ENCODE results near the gene ALDOB. TPM values are rescaled to one million over a fixed set of nuclear protein-coding genes. Genes with fewer than 3 reads are reported as not detected.
"Not testable (repeated sequence)": the region's sequence is repeated elsewhere in the genome, so short reads cannot be mapped to it uniquely, and the experiment has no call there.

Gene ALDOB
- total RNA-seq, 1 donor from 2014 or later, result 4.8 TPM

DNA sequence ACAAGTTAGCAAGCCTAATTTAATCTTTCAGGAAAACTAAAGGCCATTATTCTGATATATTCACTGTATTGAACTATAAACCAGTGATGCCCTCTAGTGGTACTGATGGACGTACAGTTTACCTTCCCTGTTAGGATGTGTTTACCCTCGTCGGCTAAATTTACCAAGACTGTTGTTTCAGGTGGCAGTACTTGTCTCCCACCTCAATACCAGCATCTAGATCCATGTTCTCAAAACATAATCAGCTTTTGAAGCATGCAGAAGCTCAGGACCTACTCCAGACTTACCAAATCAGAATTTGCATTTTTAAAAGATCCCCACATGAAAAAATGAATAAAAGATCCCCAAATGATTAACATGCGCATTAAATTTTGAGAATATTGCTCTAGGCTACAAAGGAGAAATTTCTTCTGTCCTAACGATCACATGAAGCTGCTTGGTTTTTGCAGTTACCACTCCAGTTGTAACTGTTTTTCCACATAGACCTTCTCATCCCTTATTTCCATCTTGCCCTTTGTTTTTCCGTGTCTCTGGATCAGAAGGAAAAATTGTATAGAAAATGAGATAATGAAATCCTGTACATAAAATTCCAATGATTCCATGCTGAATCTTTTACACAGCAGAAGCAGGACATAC, 47.6 kb downstream of the ALDOB start:
- TF ChIP-seq, protein P1, sequence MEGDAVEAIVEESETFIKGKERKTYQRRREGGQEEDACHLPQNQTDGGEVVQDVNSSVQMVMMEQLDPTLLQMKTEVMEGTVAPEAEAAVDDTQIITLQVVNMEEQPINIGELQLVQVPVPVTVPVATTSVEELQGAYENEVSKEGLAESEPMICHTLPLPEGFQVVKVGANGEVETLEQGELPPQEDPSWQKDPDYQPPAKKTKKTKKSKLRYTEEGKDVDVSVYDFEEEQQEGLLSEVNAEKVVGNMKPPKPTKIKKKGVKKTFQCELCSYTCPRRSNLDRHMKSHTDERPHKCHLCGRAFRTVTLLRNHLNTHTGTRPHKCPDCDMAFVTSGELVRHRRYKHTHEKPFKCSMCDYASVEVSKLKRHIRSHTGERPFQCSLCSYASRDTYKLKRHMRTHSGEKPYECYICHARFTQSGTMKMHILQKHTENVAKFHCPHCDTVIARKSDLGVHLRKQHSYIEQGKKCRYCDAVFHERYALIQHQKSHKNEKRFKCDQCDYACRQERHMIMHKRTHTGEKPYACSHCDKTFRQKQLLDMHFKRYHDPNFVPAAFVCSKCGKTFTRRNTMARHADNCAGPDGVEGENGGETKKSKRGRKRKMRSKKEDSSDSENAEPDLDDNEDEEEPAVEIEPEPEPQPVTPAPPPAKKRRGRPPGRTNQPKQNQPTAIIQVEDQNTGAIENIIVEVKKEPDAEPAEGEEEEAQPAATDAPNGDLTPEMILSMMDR (IDR thresholded peaks at IDR 0.05), result peak in 1 of 3 experiments; percentile 30
- Histone ChIP-seq H3K36me3 (peaks cover 10 to 18% of the 10 kb centered on the region in 2 donors), H3K27me3 (no peaks in the 10 kb centered on the region), H3K9me3 (peaks cover 0 to 5% of the 10 kb centered on the region in 2 donors), H3K4me1 (no peaks in the 10 kb centered on the region), H3K27ac (no peak overlapping the region), H3K4me3 (no peak overlapping the region)
- intact Hi-C loops (cut with DNase I), result no loop called here
- DNase-seq (ENCODE audit: low spot score in 2 of 2), result no peak

DNA sequence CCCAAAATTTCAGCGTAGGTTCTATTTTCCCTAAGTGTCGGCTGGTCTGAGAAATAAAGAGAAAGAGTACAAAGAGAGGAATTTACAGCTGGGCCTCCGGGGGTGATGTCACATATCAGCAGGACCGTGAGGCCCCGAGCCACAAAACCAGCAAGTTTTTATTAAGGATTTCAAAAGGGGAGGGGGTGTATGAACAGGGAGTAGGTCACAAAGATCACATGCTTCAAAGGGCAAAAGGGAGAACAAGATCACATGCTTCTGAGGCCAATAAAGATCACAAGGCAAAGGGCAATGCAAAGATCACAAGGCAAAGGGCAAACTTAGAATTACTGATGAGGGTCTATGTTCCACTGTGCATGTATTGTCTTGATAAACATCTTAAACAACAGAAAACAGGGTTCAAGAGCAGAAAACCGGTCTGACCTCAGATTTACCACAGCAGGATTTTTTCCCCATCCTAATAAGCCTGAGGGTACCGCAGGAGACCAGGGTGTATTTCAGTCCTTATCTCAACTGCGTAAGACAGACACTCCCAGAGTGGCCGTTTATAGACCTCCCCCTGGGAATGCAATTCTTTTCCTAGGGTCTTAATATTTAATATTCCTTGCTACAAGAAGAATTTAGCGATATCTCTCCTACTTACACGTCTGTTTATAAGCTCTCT, 50.6 kb downstream of the ALDOB start, which contains the start of gene BAAT:
TSS of gene BAAT (minus strand) at position 134 of the 664 bp plus-strand sequence. CDS start 13,602 bp downstream, outside the sequence.
- H3K27ac ChIP-seq; H3K4me1 ChIP-seq; H3K9me3 ChIP-seq; H3K27me3 ChIP-seq; H3K36me3 ChIP-seq; H3K4me3 ChIP-seq; intact Hi-C loops (cut with DNase I); DNase-seq (ENCODE audit: low spot score in 2 of 2): not testable (repeated sequence)

DNA sequence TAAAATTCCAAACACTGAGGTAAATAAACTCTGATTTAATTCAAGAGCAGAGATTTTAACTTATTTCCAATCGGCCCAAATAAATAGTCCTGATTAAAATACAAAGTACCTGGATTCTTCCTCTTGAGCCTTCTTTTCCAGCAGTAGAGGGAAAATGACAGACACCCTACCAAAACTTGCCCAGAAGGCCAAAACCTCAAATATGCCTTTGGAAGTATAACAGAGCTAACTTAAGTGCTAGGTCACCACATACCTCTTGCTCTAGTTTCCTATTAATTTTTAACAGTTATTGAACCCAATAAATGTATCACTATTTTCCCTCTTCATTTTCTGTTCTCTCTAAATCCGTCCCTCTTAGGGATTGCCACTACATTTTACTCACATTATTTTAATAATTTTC, 52.2 kb downstream of the ALDOB start:
- no peak for DNase-seq (ENCODE audit: low spot score in 2 of 2)
- H3K27ac ChIP-seq, result no peak overlapping the region
- H3K4me3 ChIP-seq, result no peak overlapping the region
- peaks cover 0 to 6% of the 10 kb centered on the region in 2 donors for H3K9me3 ChIP-seq
- TF ChIP-seq, protein P1 (IDR thresholded peaks at IDR 0.05), result no peak
- H3K27me3 ChIP-seq, result no peaks in the 10 kb centered on the region
- H3K4me1 ChIP-seq, result no peaks in the 10 kb centered on the region
- H3K36me3 ChIP-seq, result no peaks in the 10 kb centered on the region
- intact Hi-C loops (cut with DNase I), result no loop called here

DNA sequence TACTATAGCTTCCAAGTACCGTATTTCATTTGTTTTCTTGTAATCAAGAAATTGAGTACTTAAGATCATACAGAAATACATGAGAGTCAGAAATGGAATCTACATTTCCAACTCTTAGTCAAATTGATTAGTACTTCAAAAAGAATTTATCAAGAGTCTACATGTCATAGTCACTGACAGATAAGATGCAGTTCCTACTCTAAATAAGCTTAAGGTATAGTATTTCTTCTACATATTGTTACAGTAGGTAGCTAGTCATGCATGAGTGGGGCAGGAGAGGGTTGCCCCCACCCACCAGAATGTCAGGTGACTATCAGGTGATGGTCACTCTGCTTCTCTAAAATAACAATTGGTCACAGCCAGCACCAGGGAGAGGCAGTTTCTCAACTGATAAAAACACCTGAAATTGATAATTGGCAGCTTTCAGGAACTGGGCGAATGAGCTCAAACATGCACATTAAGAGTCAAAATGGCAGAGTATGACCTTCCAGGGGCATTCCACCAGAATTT, 53.7 kb downstream of the ALDOB start:
- Histone ChIP-seq H3K36me3 (no peaks in the 10 kb centered on the region), H3K9me3 (peaks cover 0 to 15% of the 10 kb centered on the region in 2 donors), H3K27ac (no peak overlapping the region), H3K4me3 (no peak overlapping the region), H3K27me3 (no peaks in the 10 kb centered on the region), H3K4me1 (no peaks in the 10 kb centered on the region)
- intact Hi-C loops (cut with DNase I), result no loop called here
- TF ChIP-seq, protein P1 (IDR thresholded peaks at IDR 0.05), result no peak
- DNase-seq (ENCODE audit: low spot score in 2 of 2), result no peak

DNA sequence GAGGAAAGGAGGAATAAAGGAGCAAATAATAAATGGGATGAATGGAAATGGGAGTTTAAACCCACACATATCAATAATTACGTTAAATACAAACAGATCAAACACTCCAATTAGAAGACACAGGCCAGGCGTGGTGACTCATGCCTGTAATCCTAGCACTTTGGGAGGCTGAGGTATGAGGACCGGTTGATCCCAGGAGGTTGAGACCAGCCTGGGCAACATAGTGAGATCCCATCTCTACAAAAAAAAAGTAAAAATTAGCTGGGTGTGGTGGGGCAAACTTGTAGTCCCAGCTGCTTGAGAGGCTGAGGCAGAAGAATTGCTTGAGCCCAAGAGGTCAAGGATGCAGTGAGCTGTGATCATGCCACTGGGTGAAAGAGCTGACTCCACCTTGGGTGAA, 54.5 kb downstream of the ALDOB start:
- Histone ChIP-seq H3K36me3 (no peaks in the 10 kb centered on the region), H3K27me3 (no peaks in the 10 kb centered on the region), H3K9me3 (peaks cover 0 to 15% of the 10 kb centered on the region in 2 donors), H3K4me3 (no peak overlapping the region), H3K27ac (no peak overlapping the region), H3K4me1 (no peaks in the 10 kb centered on the region)
- intact Hi-C loops (cut with DNase I), result no loop called here
- TF ChIP-seq, protein P1 (IDR thresholded peaks at IDR 0.05), result no peak
- no peak for DNase-seq (ENCODE audit: low spot score in 2 of 2)

DNA sequence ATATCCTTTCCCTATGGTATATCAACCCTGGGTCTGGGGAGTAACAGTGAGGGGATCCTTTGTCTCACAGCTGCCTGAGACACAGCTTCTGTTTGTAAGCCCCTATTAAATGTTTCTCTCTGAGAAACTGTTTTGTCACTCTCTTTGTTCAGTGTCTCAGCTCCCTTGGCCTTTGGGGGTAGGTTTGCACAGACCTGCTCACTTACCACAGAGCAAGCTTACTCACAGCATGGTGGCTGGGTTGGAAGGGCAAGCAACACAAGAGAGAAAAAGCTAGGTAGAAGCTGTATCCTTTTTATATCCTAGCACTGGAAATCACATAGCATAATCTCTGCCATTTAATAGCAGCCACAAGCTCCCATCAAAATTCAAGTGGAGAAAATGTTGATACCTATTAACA, 55.3 kb downstream of the ALDOB start:
- intact Hi-C loops (cut with DNase I), result no loop called here
- no peaks in the 10 kb centered on the region for H3K36me3 ChIP-seq
- H3K27me3 ChIP-seq, result no peaks in the 10 kb centered on the region
- peaks cover 0 to 14% of the 10 kb centered on the region in 2 donors for H3K9me3 ChIP-seq
- no peak overlapping the region for H3K27ac ChIP-seq
- H3K4me1 ChIP-seq, result no peaks in the 10 kb centered on the region
- H3K4me3 ChIP-seq, result no peak overlapping the region
- no peak for DNase-seq (ENCODE audit: low spot score in 2 of 2)
- TF ChIP-seq, protein P1 (IDR thresholded peaks at IDR 0.05), result no peak
